ENCODE results near the gene AKAP9. TPM values are rescaled to one million over a fixed set of nuclear protein-coding genes. Genes with fewer than 3 reads are reported as not detected.

AKAP9 gene
- total RNA-seq, 4 donors from 2014 or later: 49.7 to 82.6 (median 55.8) TPM

DNA sequence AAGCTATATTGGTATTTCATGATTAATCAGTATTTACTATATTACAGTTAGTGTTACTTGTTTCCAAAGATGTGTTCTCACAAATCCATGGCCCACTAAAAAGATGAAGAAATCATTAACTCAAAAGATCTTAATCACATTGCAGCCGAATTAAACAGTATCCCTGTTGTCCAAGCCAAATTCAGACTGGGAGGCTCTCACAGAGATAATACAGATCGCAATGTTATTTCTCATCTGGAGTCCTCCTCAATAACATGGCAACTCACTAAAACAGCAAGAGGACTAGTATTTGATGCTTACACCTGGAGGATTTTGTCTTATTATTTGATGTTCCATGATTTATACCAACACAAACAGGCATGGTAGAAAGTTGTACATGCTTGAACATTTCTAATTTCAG, 170.2 kb downstream of the AKAP9 start:
- Histone ChIP-seq H3K27me3 (no peaks in the 10 kb centered on the region), H3K27ac (no peak overlapping the region), H3K4me3 (no peak overlapping the region), H3K36me3 (peaks cover 0 to 100% (median 16%) of the 10 kb centered on the region in 3 donors), H3K9me3 (no peaks in the 10 kb centered on the region), H3K4me1 (no peaks in the 10 kb centered on the region)
- intact Hi-C loops (cut with DNase I): no loop called here
- no peak for TF ChIP-seq POLR2A (IDR thresholded peaks at IDR 0.05)
- TF ChIP-seq CTCF (IDR thresholded peaks at IDR 0.05): no peak
- whole genome bisulfite sequencing, 2 donors: 93 to 95% methylated on average over 2 of the region's 2 CpGs
- no peak for DNase-seq

DNA sequence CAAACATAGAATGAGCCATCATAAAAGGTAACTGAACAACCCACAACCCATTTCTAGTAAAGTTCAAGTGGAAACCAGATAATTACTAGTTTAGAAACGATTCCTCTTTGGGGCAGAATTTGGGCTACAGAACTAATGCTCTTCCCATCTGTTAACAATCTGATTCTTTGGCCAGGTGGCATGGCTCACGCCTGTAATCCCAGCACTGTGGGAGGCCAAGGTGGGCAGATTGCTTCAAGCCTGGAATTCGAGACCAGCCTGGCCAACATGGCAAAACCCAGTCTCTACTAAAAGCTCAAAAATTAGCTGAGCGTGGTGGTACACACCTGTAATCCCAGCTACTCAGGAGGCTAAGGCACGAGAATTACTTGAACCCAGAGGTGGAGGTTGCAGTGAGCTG, 175.2 kb downstream of the AKAP9 start:
- H3K4me1 ChIP-seq: peaks cover 0 to 6% (median 0%) of the 10 kb centered on the region in 3 donors
- no peak overlapping the region for H3K27ac ChIP-seq
- intact Hi-C loops (cut with DNase I): no loop called here
- H3K27me3 ChIP-seq: no peaks in the 10 kb centered on the region
- peaks cover 0 to 96% (median 0%) of the 10 kb centered on the region in 3 donors for H3K36me3 ChIP-seq
- DNase-seq: no peak
- WGBS, 2 donors: 87 to 93% methylated on average over 3 to 5 of the region's 5 CpGs
- no peak overlapping the region for H3K4me3 ChIP-seq
- TF ChIP-seq POLR2A (IDR thresholded peaks at IDR 0.05): no peak
- no peak for TF ChIP-seq CTCF (IDR thresholded peaks at IDR 0.05)
- no peaks in the 10 kb centered on the region for H3K9me3 ChIP-seq

DNA sequence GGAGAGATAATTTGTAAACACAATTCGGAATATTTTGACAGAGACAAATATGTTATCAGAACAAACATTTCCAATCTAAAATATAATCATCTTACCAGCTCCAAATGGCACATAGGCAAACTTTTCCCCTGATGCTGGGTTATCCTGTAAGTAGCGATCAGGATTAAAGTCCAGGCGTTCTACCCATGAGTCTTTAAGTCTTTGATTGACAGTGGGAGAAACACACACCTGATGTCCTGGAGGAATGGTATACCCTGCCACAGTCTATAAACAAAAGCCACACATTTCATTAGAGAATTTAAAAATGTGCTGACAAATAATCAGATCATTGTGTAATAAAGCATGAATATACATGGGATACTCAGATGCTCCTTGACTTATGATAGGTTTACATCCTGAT, 176.3 kb downstream of the AKAP9 start:
- Histone ChIP-seq H3K4me3 (no peak overlapping the region), H3K9me3 (no peaks in the 10 kb centered on the region), H3K27me3 (no peaks in the 10 kb centered on the region), H3K4me1 (peaks cover 0 to 6% (median 0%) of the 10 kb centered on the region in 3 donors), H3K36me3 (peaks cover 0 to 96% (median 0%) of the 10 kb centered on the region in 3 donors), H3K27ac (no peak overlapping the region)
- intact Hi-C loops (cut with DNase I): no loop called here
- no peak for DNase-seq
- WGBS, 2 donors: 86 to 93% methylated on average over 3 of the region's 3 CpGs
- no peak for TF ChIP-seq POLR2A (IDR thresholded peaks at IDR 0.05)
- TF ChIP-seq CTCF (IDR thresholded peaks at IDR 0.05): no peak

DNA sequence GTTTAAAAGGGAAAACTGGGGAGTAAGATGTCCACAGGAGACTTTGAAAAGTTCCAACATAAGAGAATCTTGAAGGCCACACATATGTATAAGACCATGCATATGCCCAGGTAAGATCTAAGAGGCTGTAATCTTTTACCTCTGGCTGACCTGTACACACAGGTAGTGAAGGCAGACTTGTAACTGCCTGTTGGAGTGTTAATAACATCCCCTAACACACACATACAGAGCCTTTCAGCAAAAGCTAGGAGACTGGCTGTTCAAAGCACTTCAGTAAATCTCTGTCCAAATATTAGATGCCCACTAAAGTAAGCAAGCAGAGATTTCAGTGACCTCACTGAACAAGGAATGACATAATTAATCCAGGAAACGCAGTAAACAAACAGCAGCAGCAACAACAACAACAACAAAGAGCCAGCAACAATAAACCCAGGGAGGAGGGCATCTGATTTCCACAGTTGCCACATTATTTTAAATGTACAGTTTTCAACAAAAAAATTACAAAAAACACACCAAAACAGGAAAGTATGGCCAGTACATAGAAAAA, 178.6 kb downstream of the AKAP9 start:
- intact Hi-C loops (cut with DNase I): no loop called here
- peaks cover 0 to 96% (median 0%) of the 10 kb centered on the region in 3 donors for H3K36me3 ChIP-seq
- 56 to 71% methylated on average over 1 of the region's 1 CpG for WGBS, 2 donors
- TF ChIP-seq CTCF (IDR thresholded peaks at IDR 0.05) (no peak), POLR2A (IDR thresholded peaks at IDR 0.05) (no peak)
- no peaks in the 10 kb centered on the region for H3K9me3 ChIP-seq
- no peak overlapping the region for H3K27ac ChIP-seq
- no peak overlapping the region for H3K4me3 ChIP-seq
- no peaks in the 10 kb centered on the region for H3K27me3 ChIP-seq
- no peak for DNase-seq
- peaks cover 0 to 6% (median 0%) of the 10 kb centered on the region in 3 donors for H3K4me1 ChIP-seq

- H3K27ac ChIP-seq: no peak overlapping the region
Measured at GRCh38 chr7:92121681-92122080, 181.0 kb downstream of the AKAP9 start.

More at GRCh38 chr7:92121681-92122080, 181.0 kb downstream of the AKAP9 start:
- no peak for DNase-seq
- Histone ChIP-seq H3K9me3 (no peaks in the 10 kb centered on the region), H3K27me3 (no peaks in the 10 kb centered on the region), H3K36me3 (peaks cover 0 to 96% (median 9%) of the 10 kb centered on the region in 3 donors), H3K4me1 (peaks cover 0 to 6% (median 0%) of the 10 kb centered on the region in 3 donors), H3K4me3 (no peak overlapping the region)
- intact Hi-C loops (cut with DNase I): no loop called here
- no peak for TF ChIP-seq CTCF (IDR thresholded peaks at IDR 0.05)
- TF ChIP-seq POLR2A (IDR thresholded peaks at IDR 0.05): no peak

Measured in esophagus squamous epithelium (tissue), 5 donors.